GM18505 (cell line): ENCODE measurements around the gene CRTC1.

ENCODE experiments used
- ATAC-seq: cut with Tn5 transposase; IDR thresholded peaks from one replicate; pipeline ENCODE4 v1.9.1; 2021; ENCODE audit not compliant: unreplicated experiment
- POLR2A ChIP-seq: IDR thresholded peaks from 4 replicates; pipeline ENCODE4 v1.6.1; 2011; ENCODE audit warnings: borderline replicate concordance; ENCODE audit not compliant: insufficient read depth, insufficient read length; ENCODE audit errors: extremely low read depth

Gene CRTC1

DNA sequence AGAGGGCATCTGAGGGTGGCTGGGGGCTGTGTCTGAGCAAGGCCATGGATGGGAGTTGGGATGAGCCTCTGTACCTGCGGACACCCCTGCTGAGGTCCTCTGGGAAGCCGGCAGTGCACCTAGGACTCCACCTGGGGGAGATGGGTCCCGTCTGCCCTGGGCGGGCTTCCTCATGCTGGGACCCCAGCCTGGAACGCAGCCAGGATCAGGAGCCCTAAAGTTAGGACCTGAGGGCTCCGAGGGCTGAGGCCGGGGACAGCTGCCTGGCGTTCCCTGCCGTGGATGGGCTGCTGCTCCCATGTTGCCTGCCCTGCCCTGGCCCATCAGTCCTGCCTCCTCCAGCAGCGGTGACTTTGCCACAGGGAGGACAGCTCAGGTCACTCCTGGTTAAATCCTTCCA lies 26.1 kb downstream of the CRTC1 start:
- ATAC-seq, result no peak
- TF ChIP-seq POLR2A, result no peak

DNA sequence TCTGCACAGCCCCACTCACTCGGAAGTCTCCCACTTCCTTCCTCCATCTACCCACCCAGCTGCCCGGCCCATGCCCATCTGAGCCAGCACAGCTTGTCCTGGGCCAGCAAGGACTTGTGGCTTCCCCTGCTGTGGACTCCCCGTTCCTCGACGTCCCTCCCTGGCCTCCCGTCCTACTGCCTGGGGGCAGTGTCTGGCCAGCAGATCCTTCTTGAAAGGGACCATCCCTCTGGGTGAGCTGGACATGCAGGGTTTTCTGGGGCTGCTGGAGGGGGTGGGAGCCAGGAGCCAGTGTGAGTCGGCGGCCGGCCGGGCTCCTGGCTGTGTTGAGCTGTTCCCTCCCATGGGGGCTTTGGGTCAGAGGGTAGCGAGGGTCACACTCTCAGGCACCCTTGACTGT lies 26.7 kb downstream of the CRTC1 start:
- no peak for ATAC-seq
- TF ChIP-seq POLR2A, result no peak

DNA sequence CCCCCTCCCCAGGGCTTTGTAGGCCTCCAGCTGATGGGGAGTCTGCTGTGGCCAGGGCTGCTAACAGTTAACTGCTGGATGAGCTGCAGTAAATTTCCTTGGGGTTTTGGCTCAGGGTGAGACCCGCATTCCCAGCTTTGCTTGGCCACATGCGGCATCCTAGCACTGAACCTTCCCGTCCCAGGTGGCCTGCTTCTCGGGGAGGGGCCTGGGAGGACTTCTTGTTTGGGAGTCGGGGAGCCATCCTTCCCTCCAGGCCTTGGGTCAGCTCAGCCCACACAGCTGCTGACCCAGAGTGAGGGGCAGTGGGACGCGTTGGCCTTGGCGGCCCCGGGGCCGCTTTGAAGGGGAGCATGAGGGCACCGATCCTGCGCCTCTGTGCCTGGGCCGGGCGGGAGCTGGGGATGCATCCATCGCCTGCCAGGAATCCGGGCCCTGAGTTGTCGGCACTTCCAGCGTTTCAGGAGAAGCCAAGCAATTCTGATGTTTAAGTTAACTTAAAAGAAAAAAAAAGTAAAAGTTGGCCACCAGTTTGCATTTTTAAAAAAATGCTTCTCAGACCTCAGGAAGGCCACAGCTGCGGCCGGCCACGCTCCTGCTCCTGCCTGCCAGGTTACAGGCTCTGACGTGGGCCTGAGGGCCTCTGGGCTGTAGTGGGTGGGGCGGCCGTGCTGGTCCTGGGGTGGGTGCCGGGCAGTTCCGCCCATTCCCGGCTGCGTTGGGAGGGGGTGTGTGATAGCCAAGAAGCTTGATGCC lies 27.7 kb downstream of the CRTC1 start:
- TF ChIP-seq POLR2A, result no peak
- no peak for ATAC-seq

DNA sequence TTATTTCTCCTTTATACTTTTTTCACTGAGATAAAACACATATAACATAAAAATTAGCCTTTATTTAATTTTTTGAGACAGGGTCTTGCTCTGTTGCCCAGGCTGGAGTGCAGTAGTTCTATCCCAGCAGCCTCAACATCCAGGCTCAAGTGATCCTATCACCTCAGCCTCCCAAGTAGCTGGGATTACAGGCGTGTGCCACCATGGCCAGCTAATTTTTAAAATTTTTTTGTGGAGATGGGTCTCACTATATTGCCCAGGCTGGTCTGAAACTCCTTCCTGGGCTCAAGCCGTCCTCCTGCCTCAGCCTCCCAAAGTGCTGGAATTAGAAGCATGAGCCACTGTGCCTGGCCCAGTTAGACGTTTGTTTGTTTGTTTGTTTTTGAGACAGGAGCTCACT lies 28.4 kb downstream of the CRTC1 start:
- no peak for TF ChIP-seq POLR2A
- ATAC-seq, result no peak

DNA sequence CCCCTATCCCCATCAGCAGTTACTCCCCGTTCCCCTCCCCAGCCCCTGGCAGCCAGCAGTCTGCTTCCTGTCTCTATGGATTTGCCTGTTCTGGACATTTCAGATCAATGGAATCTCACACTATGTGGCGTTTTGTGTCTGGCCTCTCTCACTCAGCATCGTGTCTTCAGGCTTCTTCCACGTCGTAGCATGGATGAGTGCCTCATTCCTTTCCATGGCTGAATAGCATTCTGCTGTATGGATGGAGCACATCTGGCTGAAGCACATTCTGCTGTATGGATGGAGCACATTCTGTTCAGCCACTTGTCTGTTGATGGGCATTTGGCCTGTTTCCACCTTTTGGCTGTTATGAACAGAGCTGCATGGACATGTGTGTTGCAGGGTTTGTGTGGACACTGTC lies 29.5 kb downstream of the CRTC1 start:
- ATAC-seq, result no peak
- TF ChIP-seq POLR2A, result no peak

DNA sequence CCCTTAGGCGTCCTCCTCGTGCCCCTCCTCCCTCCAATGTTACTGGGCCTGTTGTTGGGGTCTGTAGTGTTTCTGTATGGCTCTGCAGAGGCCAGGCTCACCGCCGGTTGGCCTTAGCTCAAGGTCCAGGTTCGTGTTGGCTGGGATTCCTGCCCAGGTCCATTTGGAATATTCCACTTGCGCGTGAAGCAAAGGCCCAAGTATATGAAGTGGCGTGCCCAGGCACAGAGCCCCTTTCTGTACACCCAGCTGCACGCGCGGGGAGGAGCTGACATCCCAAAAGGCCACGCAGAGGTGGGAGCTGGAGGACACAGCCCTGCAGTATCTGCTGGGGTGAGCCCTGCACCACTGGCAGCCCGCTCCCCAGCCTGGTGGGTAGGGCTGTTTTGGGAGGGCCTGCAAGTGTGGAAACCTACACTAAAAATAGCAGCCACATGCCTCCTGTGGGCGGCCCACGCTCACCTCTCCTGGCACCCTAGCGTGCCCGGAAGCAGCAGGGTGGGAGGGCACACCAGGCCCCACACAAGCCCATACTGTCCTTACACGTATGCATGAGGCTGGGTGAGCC lies 30.2 kb downstream of the CRTC1 start:
- no peak for ATAC-seq
- no peak for TF ChIP-seq POLR2A

DNA sequence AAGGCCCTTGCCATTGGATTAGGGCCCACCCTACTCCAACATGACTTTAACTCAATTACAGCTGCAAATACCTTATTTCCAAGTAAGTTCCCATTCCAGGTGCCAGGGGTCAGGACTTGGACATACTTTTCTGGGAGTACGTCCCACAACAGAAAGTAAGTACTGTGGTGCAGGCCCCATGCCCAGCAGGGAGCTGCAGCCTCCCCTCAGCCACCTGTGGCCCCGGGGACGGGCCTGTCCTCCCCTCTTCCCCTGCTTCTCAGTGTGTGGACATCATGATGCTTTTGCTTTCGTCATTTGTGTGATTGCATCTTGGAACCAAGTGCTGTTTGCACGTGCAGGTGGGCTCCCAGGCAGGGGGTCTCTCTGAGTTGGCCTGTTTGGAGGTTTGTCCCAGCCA lies 31.9 kb downstream of the CRTC1 start:
- ATAC-seq, result no peak
- TF ChIP-seq POLR2A, result no peak

DNA sequence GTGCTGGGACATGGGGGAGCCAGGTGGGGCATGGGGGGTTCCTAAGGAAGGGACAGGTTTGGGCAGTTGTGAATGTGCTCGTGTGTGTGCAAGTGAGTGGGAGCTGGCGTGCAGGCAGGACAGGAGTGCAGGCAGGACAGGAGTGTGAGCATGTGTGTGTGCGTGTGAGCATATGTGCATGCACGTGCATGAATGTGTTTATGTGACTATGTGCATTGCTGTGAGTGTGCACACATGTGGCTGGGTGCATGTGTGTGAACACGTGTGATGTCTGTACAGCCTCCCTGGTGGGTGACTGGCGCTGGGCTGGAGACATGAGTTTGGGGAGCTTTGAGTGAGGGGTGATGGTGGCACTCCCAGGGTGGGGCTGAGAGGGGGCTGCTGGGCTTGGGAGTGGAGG lies 33.4 kb downstream of the CRTC1 start:
- no peak for TF ChIP-seq POLR2A
- no peak for ATAC-seq

DNA sequence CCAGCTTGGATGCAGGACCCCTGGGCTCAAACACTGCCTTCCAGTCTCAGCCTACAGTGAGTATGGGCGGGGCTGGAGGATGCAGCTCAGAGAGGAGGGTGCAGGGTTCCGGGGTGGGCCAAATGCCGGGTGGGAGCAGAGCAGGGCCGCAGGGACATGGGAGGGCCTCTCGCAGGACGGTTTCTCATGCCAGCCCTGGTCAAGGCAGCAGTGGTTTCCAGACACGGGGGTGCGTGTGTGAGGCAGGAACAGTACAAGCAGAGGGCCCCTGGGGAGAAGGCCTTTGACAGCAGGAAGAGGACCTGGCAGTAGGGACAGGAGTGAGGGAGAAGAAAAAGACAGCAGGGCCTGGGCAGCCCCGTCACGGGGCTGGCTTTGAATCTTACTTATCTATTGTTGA lies 34.1 kb downstream of the CRTC1 start:
- no peak for TF ChIP-seq POLR2A
- no peak for ATAC-seq

DNA sequence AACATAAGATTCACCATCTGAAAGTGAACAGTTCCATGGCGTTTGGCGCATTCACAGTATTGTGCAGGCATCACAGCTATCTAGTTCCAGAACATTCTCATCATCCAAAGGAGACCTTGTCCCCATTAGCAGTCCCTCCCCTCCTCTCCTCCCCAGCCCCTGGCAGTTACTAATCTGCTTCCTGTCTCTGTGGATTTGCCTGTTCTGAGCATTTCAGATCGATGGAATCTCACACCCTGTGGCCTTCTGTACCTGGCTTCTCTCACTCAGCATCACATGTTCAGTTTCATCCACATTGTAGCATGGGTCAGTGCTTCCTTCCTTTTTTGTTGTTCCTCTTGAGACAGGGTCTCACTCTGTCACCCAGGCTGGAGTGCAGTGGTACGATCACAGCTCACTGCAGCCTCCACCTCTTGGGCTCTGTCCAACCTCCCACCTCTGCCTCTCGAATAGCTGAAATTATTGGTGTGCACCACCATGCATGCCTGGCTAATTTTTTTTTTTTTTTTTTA lies 34.6 kb downstream of the CRTC1 start:
- no peak for ATAC-seq
- no peak for TF ChIP-seq POLR2A

DNA sequence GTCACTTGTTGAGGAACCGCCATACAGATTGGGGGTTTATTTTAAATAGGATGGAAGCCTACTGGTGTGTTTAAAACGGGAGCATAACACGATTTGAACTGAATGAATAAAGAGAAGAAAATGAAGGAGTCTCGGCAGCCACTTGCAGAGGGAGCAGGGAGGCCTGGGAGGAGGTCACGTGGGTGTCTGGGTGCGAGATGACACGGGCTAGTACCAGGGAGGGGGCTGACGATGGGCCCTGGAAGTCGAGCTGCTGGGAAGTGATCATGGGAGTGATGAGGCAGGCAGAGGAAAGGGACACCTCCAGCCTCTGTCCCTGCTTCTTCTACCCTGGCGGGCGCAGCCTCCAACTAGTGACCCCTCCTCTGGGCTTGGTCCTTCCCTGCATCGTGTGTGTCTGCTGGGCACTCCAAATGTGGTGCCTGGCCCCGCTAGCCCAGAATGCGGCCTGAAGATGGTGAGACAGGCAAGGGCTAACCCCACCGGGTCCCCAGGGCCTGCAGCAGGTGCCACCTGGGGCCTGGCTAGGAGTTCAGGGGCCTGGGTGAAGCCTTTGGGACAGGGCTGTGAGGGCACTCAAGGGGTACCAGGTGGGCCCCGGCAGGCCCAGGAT lies 35.5 kb downstream of the CRTC1 start:
- no peak for TF ChIP-seq POLR2A
- no peak for ATAC-seq

DNA sequence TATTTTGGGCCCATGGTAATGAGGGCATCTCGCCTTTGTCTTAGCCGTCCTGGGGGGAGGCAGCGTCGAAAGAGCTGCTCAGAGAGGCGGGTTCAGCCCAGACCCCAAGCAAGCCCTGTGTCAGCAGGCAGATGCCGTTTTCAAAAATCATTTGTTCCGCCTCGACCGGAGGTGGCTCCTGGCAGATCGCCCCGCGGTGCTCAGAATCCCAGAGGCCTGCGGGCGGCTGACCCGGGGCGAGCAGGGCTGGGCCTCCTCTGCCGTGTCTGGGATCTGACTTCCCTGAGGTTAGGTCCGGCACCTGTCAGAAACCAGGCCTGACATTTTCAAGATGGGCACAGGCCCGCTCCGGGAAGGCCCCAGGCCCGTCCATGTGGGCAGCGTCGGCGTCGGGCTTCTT lies 36.1 kb downstream of the CRTC1 start:
- no peak for ATAC-seq
- no peak for TF ChIP-seq POLR2A

DNA sequence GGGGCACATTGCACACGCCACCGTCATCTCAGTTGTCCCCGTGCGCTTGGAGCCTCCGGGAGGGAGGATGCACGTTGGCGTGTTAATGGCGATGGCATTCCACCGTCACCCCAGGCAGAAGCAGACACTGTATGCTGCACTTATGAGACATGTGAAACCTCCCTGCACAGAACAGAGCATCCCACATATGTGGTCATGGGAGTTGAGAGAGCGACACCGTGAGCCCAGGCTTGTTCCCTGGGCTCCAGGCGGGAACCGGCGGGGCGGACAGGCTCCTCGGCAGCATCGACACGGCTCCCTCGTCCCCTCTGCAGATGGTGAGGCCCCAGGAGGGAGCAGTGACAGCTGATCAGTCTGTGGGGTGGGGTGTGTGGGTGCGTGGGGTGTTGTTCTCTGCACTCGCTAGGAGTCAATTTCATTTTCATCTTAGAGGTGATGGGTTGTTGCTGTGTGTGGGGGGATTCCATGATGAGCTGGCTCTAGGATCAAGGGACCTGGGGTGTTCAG lies 40.4 kb downstream of the CRTC1 start:
- no peak for TF ChIP-seq POLR2A
- ATAC-seq, result no peak
